Suprapubic skin (tissue), 4 donors: ENCODE results near the gene PNPLA2. TPM values are rescaled to one million over a fixed set of nuclear protein-coding genes. Genes with fewer than 3 reads are reported as not detected.

ENCODE experiments used
- DNase-seq, 2 donors: peaks; one replicate each; pipeline ENCODE4 v3.0.0-alpha.2; 2019; ENCODE audit warnings: low spot score in 2 of 2
- H3K27ac ChIP-seq: fragments of 200-600 bp; sonication (generic); one replicate; pipeline ENCODE4 v1.5.1; 2019
- H3K27me3 ChIP-seq: fragments of 200-600 bp; sonication (generic); one replicate; pipeline ENCODE4 v1.5.1; 2019
- H3K36me3 ChIP-seq: fragments of 200-600 bp; sonication (generic); one replicate; pipeline ENCODE4 v1.5.1; 2019
- H3K4me1 ChIP-seq: fragments of 200-600 bp; sonication (generic); one replicate; pipeline ENCODE4 v1.5.1; 2019
- H3K4me3 ChIP-seq: fragments of 200-600 bp; sonication (generic); one replicate; pipeline ENCODE4 v1.5.1; 2019; ENCODE audit warnings: mild to moderate bottlenecking
- H3K9me3 ChIP-seq: fragments of 200-600 bp; sonication (generic); one replicate; pipeline ENCODE4 v1.5.1; 2019
- EP300 ChIP-seq: sonication (generic); formaldehyde crosslinking; IDR thresholded peaks from one replicate; pipeline ENCODE4 v1.6.1; 2017; ENCODE audit warnings: antibody characterized with exemption
- POLR2A ChIP-seq, 2 donors: fragments of 450-650 bp; IDR thresholded peaks; one replicate each; pipeline ENCODE4 v1.6.1; 2017; ENCODE audit warnings: antibody characterized with exemption in 2 of 2, mild to moderate bottlenecking in 2 of 2, moderate library complexity in 2 of 2
- POLR2AphosphoS5 ChIP-seq, 3 donors: sonication (generic); formaldehyde crosslinking; IDR thresholded peaks; one replicate each; pipeline ENCODE4 v1.6.1; 2017; ENCODE audit warnings: antibody characterized with exemption in 3 of 3
- WGBS: methylation state at CpG from one replicate; pipeline ENCODE4 v1.1.5; 2018; 5-methylcytosine and 5-hydroxymethylcytosine counted together
- total RNA-seq, 4 donors: library from RNA; depleted of rRNA; stranded (reverse); fragments of >200 nt; gene quantifications; one replicate each; pipeline ENCODE4 v1.1.0, GENCODE V29; 2016
- TF ChIP-seq, protein P1 (sequence below), 2 donors: fragments of 200-600 bp in 1 of 2; fragments of 450-650 bp in 1 of 2; sonication (generic) in 1 of 2; IDR thresholded peaks; one replicate each; pipeline ENCODE4 v1.5.1; 2016 to 2019; ENCODE audit warnings: antibody characterized with exemption in 2 of 2, mild to moderate bottlenecking in 1 of 2, moderate library complexity in 1 of 2

The PNPLA2 gene
- total RNA-seq, 4 donors from 2014 or later = 74.9 to 117 (median 85.9) TPM

DNA sequence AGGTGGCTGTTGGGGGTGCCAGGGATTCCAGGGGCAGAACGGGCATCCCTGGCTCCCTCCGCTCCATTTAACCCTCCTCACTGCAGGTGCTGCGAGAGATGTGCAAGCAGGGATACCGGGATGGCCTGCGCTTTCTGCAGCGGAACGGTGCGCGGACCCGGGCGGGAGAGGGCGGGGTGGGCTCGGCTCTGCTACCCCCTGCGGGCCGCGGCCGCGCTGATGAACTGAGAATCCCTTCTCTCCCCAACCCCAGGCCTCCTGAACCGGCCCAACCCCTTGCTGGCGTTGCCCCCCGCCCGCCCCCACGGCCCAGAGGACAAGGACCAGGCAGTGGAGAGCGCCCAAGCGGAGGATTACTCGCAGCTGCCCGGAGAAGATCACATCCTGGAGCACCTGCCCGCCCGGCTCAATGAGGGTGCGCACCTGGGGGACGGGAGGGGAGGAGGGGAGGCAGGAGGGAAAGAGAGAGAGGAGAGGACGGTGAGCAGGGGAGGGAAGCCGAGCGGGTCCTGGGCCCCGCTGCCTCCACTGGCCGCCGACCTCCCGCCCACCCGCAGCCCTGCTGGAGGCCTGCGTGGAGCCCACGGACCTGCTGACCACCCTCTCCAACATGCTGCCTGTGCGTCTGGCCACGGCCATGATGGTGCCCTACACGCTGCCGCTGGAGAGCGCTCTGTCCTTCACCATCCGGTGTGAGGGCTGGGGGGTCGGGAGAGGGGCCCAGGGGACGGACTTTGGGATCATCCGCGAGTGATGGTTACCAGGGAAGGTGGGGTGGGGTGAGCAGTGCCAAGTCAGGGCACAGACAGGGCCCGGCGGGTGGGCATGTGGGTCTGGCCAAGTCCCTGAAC lies 5.0 kb downstream of the PNPLA2 start:
- no peak for DNase-seq
- peaks cover 7% of the 10 kb centered on the region for H3K27me3 ChIP-seq
- H3K36me3 ChIP-seq = peaks cover 36% of the 10 kb centered on the region
- H3K4me1 ChIP-seq = peaks cover 65% of the 10 kb centered on the region
- H3K9me3 ChIP-seq = no peaks in the 10 kb centered on the region
- TF ChIP-seq EP300 (no peak), POLR2AphosphoS5 (IDR thresholded peaks at IDR 0.05) (no peak), POLR2A (IDR thresholded peaks at IDR 0.05) (no peak)
- TF ChIP-seq, protein P1, sequence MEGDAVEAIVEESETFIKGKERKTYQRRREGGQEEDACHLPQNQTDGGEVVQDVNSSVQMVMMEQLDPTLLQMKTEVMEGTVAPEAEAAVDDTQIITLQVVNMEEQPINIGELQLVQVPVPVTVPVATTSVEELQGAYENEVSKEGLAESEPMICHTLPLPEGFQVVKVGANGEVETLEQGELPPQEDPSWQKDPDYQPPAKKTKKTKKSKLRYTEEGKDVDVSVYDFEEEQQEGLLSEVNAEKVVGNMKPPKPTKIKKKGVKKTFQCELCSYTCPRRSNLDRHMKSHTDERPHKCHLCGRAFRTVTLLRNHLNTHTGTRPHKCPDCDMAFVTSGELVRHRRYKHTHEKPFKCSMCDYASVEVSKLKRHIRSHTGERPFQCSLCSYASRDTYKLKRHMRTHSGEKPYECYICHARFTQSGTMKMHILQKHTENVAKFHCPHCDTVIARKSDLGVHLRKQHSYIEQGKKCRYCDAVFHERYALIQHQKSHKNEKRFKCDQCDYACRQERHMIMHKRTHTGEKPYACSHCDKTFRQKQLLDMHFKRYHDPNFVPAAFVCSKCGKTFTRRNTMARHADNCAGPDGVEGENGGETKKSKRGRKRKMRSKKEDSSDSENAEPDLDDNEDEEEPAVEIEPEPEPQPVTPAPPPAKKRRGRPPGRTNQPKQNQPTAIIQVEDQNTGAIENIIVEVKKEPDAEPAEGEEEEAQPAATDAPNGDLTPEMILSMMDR (IDR thresholded peaks at IDR 0.05) = no peak
- H3K27ac ChIP-seq = no peak overlapping the region
- WGBS = 90% methylated on average over 32 of the region's 53 CpGs
- no peak overlapping the region for H3K4me3 ChIP-seq

DNA sequence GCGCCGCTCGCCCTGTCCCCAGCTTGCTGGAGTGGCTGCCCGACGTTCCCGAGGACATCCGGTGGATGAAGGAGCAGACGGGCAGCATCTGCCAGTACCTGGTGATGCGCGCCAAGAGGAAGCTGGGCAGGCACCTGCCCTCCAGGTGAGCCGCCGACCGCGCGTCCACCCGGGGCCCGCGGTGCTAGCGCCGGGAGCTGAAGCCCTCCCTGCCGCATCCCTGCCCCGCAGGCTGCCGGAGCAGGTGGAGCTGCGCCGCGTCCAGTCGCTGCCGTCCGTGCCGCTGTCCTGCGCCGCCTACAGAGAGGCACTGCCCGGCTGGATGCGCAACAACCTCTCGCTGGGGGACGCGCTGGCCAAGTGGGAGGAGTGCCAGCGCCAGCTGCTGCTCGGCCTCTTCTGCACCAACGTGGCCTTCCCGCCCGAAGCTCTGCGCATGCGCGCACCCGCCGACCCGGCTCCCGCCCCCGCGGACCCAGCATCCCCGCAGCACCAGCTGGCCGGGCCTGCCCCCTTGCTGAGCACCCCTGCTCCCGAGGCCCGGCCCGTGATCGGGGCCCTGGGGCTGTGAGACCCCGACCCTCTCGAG lies 5.7 kb downstream of the PNPLA2 start:
- H3K4me3 ChIP-seq = no peak overlapping the region
- no peaks in the 10 kb centered on the region for H3K9me3 ChIP-seq
- 70% methylated on average over 2 of the region's 59 CpGs for WGBS
- DNase-seq = no peak
- H3K27me3 ChIP-seq = peaks cover 7% of the 10 kb centered on the region
- H3K27ac ChIP-seq = peak overlapping the region; percentile 66
- TF ChIP-seq POLR2A (IDR thresholded peaks at IDR 0.05) (no peak), POLR2AphosphoS5 (IDR thresholded peaks at IDR 0.05) (no peak), EP300 (no peak)
- TF ChIP-seq, protein P1 (IDR thresholded peaks at IDR 0.05) = no peak
- H3K4me1 ChIP-seq = peaks cover 67% of the 10 kb centered on the region
- peaks cover 36% of the 10 kb centered on the region for H3K36me3 ChIP-seq

DNA sequence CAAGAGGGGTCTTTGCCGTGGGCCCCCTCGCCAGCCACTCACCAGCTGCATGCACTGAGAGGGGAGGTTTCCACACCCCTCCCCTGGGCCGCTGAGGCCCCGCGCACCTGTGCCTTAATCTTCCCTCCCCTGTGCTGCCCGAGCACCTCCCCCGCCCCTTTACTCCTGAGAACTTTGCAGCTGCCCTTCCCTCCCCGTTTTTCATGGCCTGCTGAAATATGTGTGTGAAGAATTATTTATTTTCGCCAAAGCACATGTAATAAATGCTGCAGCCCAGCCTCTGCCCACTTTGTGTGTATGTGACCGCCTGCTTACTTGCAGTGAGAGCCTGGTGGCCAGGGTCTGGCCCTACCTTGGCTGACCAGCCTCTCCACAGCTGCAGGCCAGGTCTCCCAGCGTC lies 6.2 kb downstream of the PNPLA2 start:
- 88% methylated on average over 9 of the region's 11 CpGs for WGBS
- peak overlapping the region; percentile 66 for H3K27ac ChIP-seq

DNA sequence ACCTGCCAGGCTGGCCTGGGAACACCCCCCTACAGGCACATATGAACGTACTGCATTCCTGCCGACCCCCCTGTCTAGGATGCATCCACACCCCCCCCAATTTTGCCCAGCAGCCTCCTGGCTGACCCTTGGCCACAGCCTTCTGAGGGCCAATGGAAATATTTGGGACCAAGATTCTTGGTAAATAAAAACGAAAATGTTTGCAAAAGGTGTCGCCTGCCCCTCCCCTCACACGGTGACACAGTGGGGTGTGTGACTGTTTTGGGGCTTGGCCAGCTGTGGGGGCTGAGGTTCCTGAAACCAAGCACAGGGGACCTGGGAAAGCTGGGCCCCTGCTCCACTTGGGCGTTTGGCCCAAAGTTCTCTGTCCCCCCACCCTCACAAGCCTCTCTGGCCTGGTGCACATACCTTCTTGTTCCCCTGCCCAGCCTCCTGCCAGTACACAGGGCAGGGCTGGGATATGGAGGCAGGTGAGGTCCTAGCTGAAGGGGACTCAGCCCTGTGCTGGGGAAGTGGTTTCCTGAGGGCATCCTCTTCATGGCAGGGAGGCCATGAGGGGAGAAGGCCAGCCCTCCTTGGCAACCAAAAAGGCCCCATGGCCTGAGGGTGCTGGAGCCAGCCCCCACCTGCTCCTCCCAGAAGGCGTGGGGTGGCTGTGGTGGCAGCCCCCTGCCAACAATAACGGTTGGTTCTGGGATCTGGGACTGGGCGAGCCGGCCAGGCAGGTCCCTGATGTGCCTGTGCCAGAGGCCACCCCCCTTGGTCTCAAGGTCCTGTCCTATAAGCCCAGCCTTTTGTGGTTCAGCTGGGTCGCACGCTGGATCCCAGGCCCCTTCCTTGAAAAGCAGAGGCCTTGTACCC lies 6.9 kb downstream of the PNPLA2 start:
- no peak for DNase-seq
- Histone ChIP-seq H3K27me3 (peaks cover 13% of the 10 kb centered on the region), H3K9me3 (no peaks in the 10 kb centered on the region), H3K27ac (peak overlapping the region; percentile 66), H3K36me3 (peaks cover 36% of the 10 kb centered on the region), H3K4me1 (peaks cover 74% of the 10 kb centered on the region), H3K4me3 (no peak overlapping the region)
- TF ChIP-seq, protein P1 (IDR thresholded peaks at IDR 0.05) = no peak
- TF ChIP-seq POLR2AphosphoS5 (IDR thresholded peaks at IDR 0.05) = peak in 1 of 3 donors; percentile 53
- WGBS = 60% methylated on average over 11 of the region's 12 CpGs

More for the DNA sequence above, 6.2 kb downstream of the PNPLA2 start:
- DNase-seq = no peak
- Histone ChIP-seq H3K4me3 (no peak overlapping the region), H3K4me1 (peaks cover 72% of the 10 kb centered on the region), H3K27me3 (peaks cover 11% of the 10 kb centered on the region), H3K9me3 (no peaks in the 10 kb centered on the region), H3K36me3 (peaks cover 36% of the 10 kb centered on the region)
- TF ChIP-seq POLR2A (IDR thresholded peaks at IDR 0.05) (no peak), EP300 (no peak)

DNA sequence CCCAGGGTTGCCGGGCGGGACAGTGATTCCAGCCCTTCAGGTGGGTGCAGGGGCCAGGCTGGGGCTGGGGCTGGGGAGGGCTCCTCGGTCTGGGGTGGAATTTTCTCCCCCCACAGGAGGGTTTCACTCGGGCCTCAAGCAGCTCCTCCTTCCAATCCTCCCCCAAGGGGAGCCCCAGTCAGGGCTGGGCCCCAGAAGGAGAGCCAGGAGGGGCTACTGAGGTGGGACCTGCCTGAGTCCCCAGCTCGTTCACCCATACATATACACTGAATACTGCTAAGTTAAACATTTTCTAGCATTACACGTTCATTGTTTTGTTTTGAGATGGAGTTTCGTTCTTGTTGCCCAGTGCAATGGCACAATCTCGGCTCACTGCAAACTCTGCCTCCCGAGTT lies 7.5 kb downstream of the PNPLA2 start:
- WGBS = 75% methylated on average over 8 of the region's 9 CpGs
- Histone ChIP-seq H3K27me3 (peaks cover 13% of the 10 kb centered on the region), H3K9me3 (no peaks in the 10 kb centered on the region), H3K4me1 (peaks cover 74% of the 10 kb centered on the region), H3K27ac (peak overlapping the region; percentile 66), H3K4me3 (no peak overlapping the region), H3K36me3 (peaks cover 36% of the 10 kb centered on the region)
- TF ChIP-seq EP300 (no peak), POLR2A (IDR thresholded peaks at IDR 0.05) (no peak), POLR2AphosphoS5 (IDR thresholded peaks at IDR 0.05) (no peak)
- TF ChIP-seq, protein P1 (IDR thresholded peaks at IDR 0.05) = no peak
- DNase-seq = no peak
